Liver (tissue), 9 donors: ENCODE results near the gene DNAJC7. TPM values are rescaled to one million over a fixed set of nuclear protein-coding genes. Genes with fewer than 3 reads are reported as not detected.

Experiments used
- DNase-seq: peaks from one replicate; pipeline ENCODE4 v3.0.0-alpha.2; 2017; ENCODE audit warnings: low spot score
- H3K27ac ChIP-seq, 2 donors: one replicate each; pipeline ENCODE4 v1.7.0; 2013; ENCODE audit warnings: inconsistent platforms in 2 of 2, low read length in 2 of 2, control low read depth in 1 of 2, low read depth in 1 of 2, mild to moderate bottlenecking in 1 of 2
- H3K27me3 ChIP-seq, 4 donors: one replicate each; pipeline versions ENCODE4 v1.6.1 to v1.7.0; 2013; ENCODE audit warnings: low read length in 3 of 4, inconsistent platforms in 1 of 4, mild to moderate bottlenecking in 1 of 4, moderate library complexity in 1 of 4; ENCODE audit not compliant: control insufficient read depth in 4 of 4, insufficient read depth in 4 of 4
- H3K36me3 ChIP-seq, 4 donors: one replicate each; pipeline versions ENCODE4 v1.6.1 to v1.7.0; 2013; ENCODE audit warnings: low read length in 3 of 4, mild to moderate bottlenecking in 3 of 4, low read depth in 1 of 4, moderate library complexity in 1 of 4; ENCODE audit not compliant: control insufficient read depth in 4 of 4, insufficient read depth in 3 of 4
- H3K4me1 ChIP-seq, 4 donors: one replicate each; pipeline versions ENCODE4 v1.6.1 to v1.7.0; 2013; ENCODE audit warnings: low read length in 3 of 4, mild to moderate bottlenecking in 3 of 4, moderate library complexity in 1 of 4; ENCODE audit not compliant: control insufficient read depth in 4 of 4, insufficient read depth in 4 of 4
- H3K4me3 ChIP-seq, 3 donors: one replicate each; pipeline versions ENCODE4 v1.6.1 to v1.7.0; 2013; ENCODE audit warnings: low read length in 3 of 3, control low read depth in 1 of 3, low read depth in 1 of 3, mild to moderate bottlenecking in 1 of 3
- H3K9ac ChIP-seq, 2 donors: one replicate each; pipeline ENCODE4 v1.7.0; 2013; ENCODE audit warnings: low read length in 2 of 2, mild to moderate bottlenecking in 2 of 2, moderate library complexity in 2 of 2, control low read depth in 1 of 2, low read depth in 1 of 2
- H3K9me3 ChIP-seq, 4 donors: one replicate each; pipeline versions ENCODE4 v1.6.1 to v1.7.0; 2013; ENCODE audit warnings: low read length in 3 of 4; ENCODE audit not compliant: control insufficient read depth in 4 of 4
- EGR1 ChIP-seq, 2 donors: IDR thresholded peaks; 2 replicates each; pipeline ENCODE4 v1.6.1; 2016 to 2018; ENCODE audit warnings: antibody characterized with exemption in 2 of 2, low read depth in 2 of 2
- HNF4A ChIP-seq, 2 donors: conservative IDR thresholded peaks; 2 replicates each; pipeline ENCODE4 v1.6.1; 2016; ENCODE audit warnings: antibody characterized with exemption in 2 of 2, mild to moderate bottlenecking in 2 of 2
- HNF4G ChIP-seq: IDR thresholded peaks from 2 replicates; pipeline ENCODE4 v1.6.1; 2016; ENCODE audit warnings: antibody characterized with exemption
- JUND ChIP-seq, 2 donors: IDR thresholded peaks; 2 replicates each; pipeline ENCODE4 v1.6.1; 2016; ENCODE audit warnings: antibody characterized with exemption in 2 of 2
- RAD21 ChIP-seq, 2 donors: IDR thresholded peaks; 2 replicates each; pipeline ENCODE4 v1.6.1; 2016; ENCODE audit warnings: antibody characterized with exemption in 2 of 2, mild to moderate bottlenecking in 2 of 2
- RXRA ChIP-seq, 2 donors: IDR thresholded peaks; 2 replicates each; pipeline ENCODE4 v1.6.1; 2017 to 2018; ENCODE audit warnings: antibody characterized with exemption in 2 of 2, mild to moderate bottlenecking in 1 of 2
- SP1 ChIP-seq: IDR thresholded peaks from 2 replicates; pipeline ENCODE4 v1.6.1; 2018; ENCODE audit warnings: antibody characterized with exemption, mild to moderate bottlenecking
- TAF1 ChIP-seq: conservative IDR thresholded peaks from 2 replicates; pipeline ENCODE4 v1.6.1; 2016; ENCODE audit warnings: antibody characterized with exemption, mild to moderate bottlenecking
- YY1 ChIP-seq: IDR thresholded peaks from 2 replicates; pipeline ENCODE4 v1.6.1; 2016; ENCODE audit warnings: antibody characterized with exemption, mild to moderate bottlenecking
- WGBS: extraction: QIAGEN DNeasy Blood & Tissue Kit; methylation state at CpG from one replicate; pipeline ENCODE4 v1.1.7; 2013; 5-methylcytosine and 5-hydroxymethylcytosine counted together
- polyA plus RNA-seq, 2 donors: library from polyadenylated mRNA; stranded (reverse) in 1 of 2; unstranded in 1 of 2; fragments of 200-250 nt in 1 of 2; fragments of >200 nt in 1 of 2; fragmentation: Nextera tagmentation in 1 of 2; extraction: Ambion mirVana in 1 of 2; gene quantifications; one replicate each; pipeline versions ENCODE4 v1.2.1 to v1.2.3, GENCODE V29; 2013 to 2015
- total RNA-seq, 2 donors: library from RNA; depleted of rRNA; stranded (reverse); fragments of >200 nt; gene quantifications; one replicate each; pipeline ENCODE4 v1.2.3, GENCODE V29; 2014
- TF ChIP-seq, protein P1 (sequence below): IDR thresholded peaks from 2 replicates; pipeline ENCODE4 v1.6.1; 2016; ENCODE audit warnings: antibody characterized with exemption
- TF ChIP-seq, protein P2 (sequence below): IDR thresholded peaks from 2 replicates; pipeline ENCODE4 v1.6.1; 2016; ENCODE audit warnings: antibody characterized with exemption
- TF ChIP-seq, protein P3 (sequence below): fragments of 150-350 bp; IDR thresholded peaks from 2 replicates; pipeline ENCODE4 v1.5.1; 2017; ENCODE audit warnings: improper control_type of control experiment, low read depth, low read length; ENCODE audit not compliant: missing input control
- TF ChIP-seq, protein P4 (sequence below): IDR thresholded peaks from 2 replicates; pipeline ENCODE4 v1.6.1; 2016; ENCODE audit warnings: antibody characterized with exemption
- donor health status: healthy.
- donor health status: healthy.
- donor health status: healthy.
- donor health status: healthy.
- donor health status: healthy.

DNAJC7 gene
- total and polyA plus RNA-seq, 4 donors, result 28.7 to 33.9 (median 30.6) TPM

DNA sequence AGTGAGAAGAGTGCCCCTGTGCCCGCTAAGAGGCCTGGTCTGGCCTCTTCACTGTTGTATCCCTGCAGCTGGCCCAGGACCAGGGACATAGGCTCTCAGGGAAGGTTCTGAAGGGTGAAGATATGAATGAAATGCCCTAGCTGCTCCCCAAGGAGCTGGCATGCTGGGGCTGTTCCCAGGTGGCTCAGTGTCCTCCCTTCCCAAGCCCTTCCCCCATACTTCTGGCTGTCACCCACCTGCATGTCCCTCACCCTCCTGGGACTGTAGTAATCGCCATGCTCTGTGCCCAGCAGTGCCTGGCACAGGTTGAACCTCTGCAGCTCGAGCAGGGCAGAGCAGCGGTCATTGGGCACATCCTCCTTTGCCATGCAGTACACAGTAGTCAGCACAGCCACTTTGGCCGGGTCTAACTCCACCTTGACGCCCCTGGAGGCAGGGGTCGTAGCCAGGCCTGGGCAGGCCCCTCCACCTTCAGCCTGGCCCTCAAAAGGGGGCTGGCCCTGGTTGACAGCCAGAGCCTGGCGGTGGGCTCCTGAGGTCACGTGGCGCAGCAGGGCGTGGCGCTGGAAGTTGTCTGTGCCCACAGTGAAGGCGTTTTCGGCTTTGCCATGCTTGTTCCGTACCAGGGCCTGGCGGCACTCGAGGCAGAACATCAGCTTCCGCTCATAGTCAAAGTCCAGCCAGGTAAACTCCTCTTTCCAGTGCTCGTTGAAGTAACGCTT lies 25.5 kb upstream of the DNAJC7 start:
- no peak overlapping the region for H3K27ac ChIP-seq
- H3K27me3 ChIP-seq, result no peaks in the 10 kb centered on the region
- 93% methylated on average over 20 of the region's 20 CpGs for WGBS
- H3K9ac ChIP-seq, result no peak overlapping the region
- H3K36me3 ChIP-seq, result no peaks in the 10 kb centered on the region
- DNase-seq, result no peak
- TF ChIP-seq, protein P1, sequence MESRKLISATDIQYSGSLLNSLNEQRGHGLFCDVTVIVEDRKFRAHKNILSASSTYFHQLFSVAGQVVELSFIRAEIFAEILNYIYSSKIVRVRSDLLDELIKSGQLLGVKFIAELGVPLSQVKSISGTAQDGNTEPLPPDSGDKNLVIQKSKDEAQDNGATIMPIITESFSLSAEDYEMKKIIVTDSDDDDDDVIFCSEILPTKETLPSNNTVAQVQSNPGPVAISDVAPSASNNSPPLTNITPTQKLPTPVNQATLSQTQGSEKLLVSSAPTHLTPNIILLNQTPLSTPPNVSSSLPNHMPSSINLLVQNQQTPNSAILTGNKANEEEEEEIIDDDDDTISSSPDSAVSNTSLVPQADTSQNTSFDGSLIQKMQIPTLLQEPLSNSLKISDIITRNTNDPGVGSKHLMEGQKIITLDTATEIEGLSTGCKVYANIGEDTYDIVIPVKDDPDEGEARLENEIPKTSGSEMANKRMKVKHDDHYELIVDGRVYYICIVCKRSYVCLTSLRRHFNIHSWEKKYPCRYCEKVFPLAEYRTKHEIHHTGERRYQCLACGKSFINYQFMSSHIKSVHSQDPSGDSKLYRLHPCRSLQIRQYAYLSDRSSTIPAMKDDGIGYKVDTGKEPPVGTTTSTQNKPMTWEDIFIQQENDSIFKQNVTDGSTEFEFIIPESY, result no peak
- TF ChIP-seq RXRA (IDR thresholded peaks at IDR 0.05) (no peak), JUND (IDR thresholded peaks at IDR 0.05) (no peak), SP1 (no peak)
- H3K4me1 ChIP-seq, result peaks cover 0 to 8% (median 5%) of the 10 kb centered on the region in 4 donors
- H3K4me3 ChIP-seq, result no peak overlapping the region
- H3K9me3 ChIP-seq, result no peaks in the 10 kb centered on the region

DNA sequence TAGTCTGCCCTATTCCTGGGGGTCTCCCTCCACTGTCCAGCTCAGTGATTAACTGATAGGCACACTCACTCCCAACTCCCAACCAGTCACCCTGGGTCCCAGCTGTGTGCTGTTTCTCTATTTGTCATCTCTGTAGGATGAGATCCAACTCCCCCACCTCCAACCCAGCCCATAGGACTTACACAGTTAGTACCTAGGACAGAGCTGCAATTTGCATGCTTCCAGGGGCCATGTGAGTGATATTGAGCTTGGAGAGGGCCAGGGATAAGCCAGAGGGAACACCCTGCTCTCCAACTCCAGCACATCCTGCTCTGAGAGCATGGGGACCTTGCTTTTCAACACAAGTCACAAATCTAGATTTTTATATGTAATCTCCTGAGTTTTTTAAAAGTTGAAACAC lies 24.4 kb upstream of the DNAJC7 start:
- Histone ChIP-seq H3K4me3 (no peak overlapping the region), H3K27ac (no peak overlapping the region), H3K36me3 (no peaks in the 10 kb centered on the region), H3K9me3 (no peaks in the 10 kb centered on the region), H3K9ac (no peak overlapping the region), H3K4me1 (peaks cover 0 to 8% (median 5%) of the 10 kb centered on the region in 4 donors), H3K27me3 (no peaks in the 10 kb centered on the region)
- DNase-seq, result no peak
- TF ChIP-seq, protein P1, result no peak
- TF ChIP-seq TAF1, result no peak
- TF ChIP-seq SP1, result no peak
- TF ChIP-seq RAD21 (IDR thresholded peaks at IDR 0.05), result no peak
- no peak for TF ChIP-seq HNF4A (conservative IDR thresholded peaks at IDR 0.05)
- TF ChIP-seq HNF4G, result no peak
- TF ChIP-seq, protein P2, sequence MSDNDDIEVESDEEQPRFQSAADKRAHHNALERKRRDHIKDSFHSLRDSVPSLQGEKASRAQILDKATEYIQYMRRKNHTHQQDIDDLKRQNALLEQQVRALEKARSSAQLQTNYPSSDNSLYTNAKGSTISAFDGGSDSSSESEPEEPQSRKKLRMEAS, result no peak
- TF ChIP-seq, protein P3, sequence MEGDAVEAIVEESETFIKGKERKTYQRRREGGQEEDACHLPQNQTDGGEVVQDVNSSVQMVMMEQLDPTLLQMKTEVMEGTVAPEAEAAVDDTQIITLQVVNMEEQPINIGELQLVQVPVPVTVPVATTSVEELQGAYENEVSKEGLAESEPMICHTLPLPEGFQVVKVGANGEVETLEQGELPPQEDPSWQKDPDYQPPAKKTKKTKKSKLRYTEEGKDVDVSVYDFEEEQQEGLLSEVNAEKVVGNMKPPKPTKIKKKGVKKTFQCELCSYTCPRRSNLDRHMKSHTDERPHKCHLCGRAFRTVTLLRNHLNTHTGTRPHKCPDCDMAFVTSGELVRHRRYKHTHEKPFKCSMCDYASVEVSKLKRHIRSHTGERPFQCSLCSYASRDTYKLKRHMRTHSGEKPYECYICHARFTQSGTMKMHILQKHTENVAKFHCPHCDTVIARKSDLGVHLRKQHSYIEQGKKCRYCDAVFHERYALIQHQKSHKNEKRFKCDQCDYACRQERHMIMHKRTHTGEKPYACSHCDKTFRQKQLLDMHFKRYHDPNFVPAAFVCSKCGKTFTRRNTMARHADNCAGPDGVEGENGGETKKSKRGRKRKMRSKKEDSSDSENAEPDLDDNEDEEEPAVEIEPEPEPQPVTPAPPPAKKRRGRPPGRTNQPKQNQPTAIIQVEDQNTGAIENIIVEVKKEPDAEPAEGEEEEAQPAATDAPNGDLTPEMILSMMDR, result no peak
- TF ChIP-seq, protein P4, sequence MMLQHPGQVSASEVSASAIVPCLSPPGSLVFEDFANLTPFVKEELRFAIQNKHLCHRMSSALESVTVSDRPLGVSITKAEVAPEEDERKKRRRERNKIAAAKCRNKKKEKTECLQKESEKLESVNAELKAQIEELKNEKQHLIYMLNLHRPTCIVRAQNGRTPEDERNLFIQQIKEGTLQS, result no peak
- no peak for TF ChIP-seq JUND (IDR thresholded peaks at IDR 0.05)
- TF ChIP-seq RXRA (IDR thresholded peaks at IDR 0.05), result no peak
- no peak for TF ChIP-seq YY1
- no peak for TF ChIP-seq EGR1 (IDR thresholded peaks at IDR 0.05; ENCODE audit: low read depth in 2 of 2)
